Esophagus muscularis mucosa (tissue), 4 donors: Measurements from ENCODE around the gene RASAL1.

Experiments
- CTCF ChIP-seq, 3 experiments: fragments of 200-600 bp in 2 of 3; fragments of 450-650 bp in 1 of 3; sonication (generic) in 2 of 3; IDR thresholded peaks; one replicate each; pipeline ENCODE4 v1.5.1; 2017 to 2019; ENCODE audit warnings: antibody characterized with exemption in 3 of 3, mild to moderate bottlenecking in 2 of 3, moderate library complexity in 1 of 3
- EP300 ChIP-seq: sonication (generic); formaldehyde crosslinking; IDR thresholded peaks from one replicate; pipeline ENCODE4 v1.6.1; 2017; ENCODE audit warnings: antibody characterized with exemption
- POLR2A ChIP-seq: fragments of 450-650 bp; IDR thresholded peaks from one replicate; pipeline ENCODE4 v1.6.1; 2017; ENCODE audit warnings: antibody characterized with exemption, moderate library complexity, mild to moderate bottlenecking, low read depth
- POLR2AphosphoS5 ChIP-seq, 2 donors: sonication (generic); formaldehyde crosslinking; IDR thresholded peaks; one replicate each; pipeline ENCODE4 v1.6.1; 2017; ENCODE audit warnings: antibody characterized with exemption in 2 of 2

- no peak for TF ChIP-seq CTCF (IDR thresholded peaks at IDR 0.05)
- no peak for TF ChIP-seq EP300
- TF ChIP-seq POLR2A = no peak
- TF ChIP-seq POLR2AphosphoS5 (IDR thresholded peaks at IDR 0.05) = no peak
Measured at GRCh38 chr12:113087193-113087592, 48.4 kb downstream of the RASAL1 start.
